Measurements from ENCODE around the gene ZNF516. TPM values are rescaled to one million over a fixed set of nuclear protein-coding genes. Genes with fewer than 3 reads are reported as not detected.

Gene ZNF516
- total RNA-seq, 1 experiment from 2014 or later = 22.6 TPM

- Histone ChIP-seq H3K27ac (ENCODE audit: insufficient read length, low read depth, low read length) (no peak overlapping the region), H2BK15ac (ENCODE audit: low read depth, low read length) (no peak overlapping the region), H2AFZ (ENCODE audit: low read length) (no peak overlapping the region), H3K4ac (ENCODE audit: low read depth, low read length) (no peak overlapping the region), H2AK5ac (ENCODE audit: insufficient read length, low read length) (no peak overlapping the region), H3K9ac (ENCODE audit: extremely low read depth, insufficient read length, low read length) (no peak overlapping the region), H3K23me2 (ENCODE audit: insufficient read length, low read depth, low read length, poor library complexity, severe bottlenecking) (no peaks in the 10 kb centered on the region), H3K56ac (ENCODE audit: insufficient read length, low read depth, low read length) (no peak overlapping the region), H3K79me1 (ENCODE audit: insufficient read depth, low read depth, low read length, poor library complexity, severe bottlenecking) (no peaks in the 10 kb centered on the region), H3K9me3 (ENCODE audit: control insufficient read depth, low read depth, low read length) (no peaks in the 10 kb centered on the region), H4K91ac (ENCODE audit: insufficient read length, low read depth, low read length) (no peak overlapping the region), H3K4me1 (ENCODE audit: insufficient read depth, low read length) (peaks cover 2% of the 10 kb centered on the region), H2BK120ac (ENCODE audit: low read depth, low read length, poor library complexity, severe bottlenecking) (no peak overlapping the region), H3K14ac (ENCODE audit: insufficient read depth, low read length) (no peak overlapping the region), H3T11ph (ENCODE audit: low read length) (no peak overlapping the region), H3K18ac (ENCODE audit: insufficient read length, low read depth, low read length) (no peak overlapping the region), H3K27me3 (ENCODE audit: insufficient read depth, low read length) (no peaks in the 10 kb centered on the region), H3K79me2 (ENCODE audit: insufficient read depth, low read length) (no peaks in the 10 kb centered on the region), H4K8ac (replicated peaks; ENCODE audit: insufficient read length, low read depth, low read length) (no peak overlapping the region), H2BK5ac (ENCODE audit: insufficient read length, low read length) (no peak overlapping the region), H2BK20ac (ENCODE audit: low read depth, low read length, poor library complexity, severe bottlenecking) (no peak overlapping the region), H4K5ac (ENCODE audit: insufficient read length, low read depth, low read length) (no peak overlapping the region), H4K20me1 (ENCODE audit: control insufficient read depth, insufficient read depth, insufficient read length) (no peaks in the 10 kb centered on the region), H3K23ac (ENCODE audit: insufficient read length, low read depth, low read length) (no peak overlapping the region), H2BK12ac (ENCODE audit: insufficient read length, low read depth, low read length) (no peak overlapping the region), H3K4me2 (ENCODE audit: insufficient read depth, insufficient read length, low read length) (no peak overlapping the region)
- Mint-ChIP-seq H3K4me1 (peaks cover 14 to 16% of the 10 kb centered on the region in 2 experiments), H3K27ac (peak overlapping the region in 1 of 3 experiments; percentile 45; a peak in 1 of 7 replicates), H3K9me3 (no peaks in the 10 kb centered on the region), H3K36me3 (ENCODE audit: insufficient read depth in 1 of 3, low read depth in 3 of 3) (peaks cover 0 to 5% (median 3%) of the 10 kb centered on the region in 3 experiments; a peak in 2 of 7 replicates), H3K4me3 (no peak overlapping the region), H3K27me3 (ENCODE audit: low read depth) (no peaks in the 10 kb centered on the region; the same call in 1 of the 2 replicates)
- no peak for DNase-seq
- no CpG with 5 or more reads among the region's 15 CpGs for WGBS (ENCODE audit: extremely low coverage, insufficient read length, low lambda C conversion rate)
- TF ChIP-seq CTCF (conservative IDR thresholded peaks at IDR 0.05) = no peak
Observed at GRCh38 chr18:76394780-76395476, 100.1 kb downstream of the ZNF516 start.

All from H9 (cell line).